HFFc6 (cell line): Measurements from ENCODE around the gene RHBDD3. TPM values are rescaled to one million over a fixed set of nuclear protein-coding genes. Genes with fewer than 3 reads are reported as not detected.

Experiments used
- DNase-seq: peaks from one replicate; pipeline ENCODE4 v3.0.0-alpha.2; 2018
- H3K27ac Mint-ChIP-seq: 2 replicates; pipeline ENCODE4 v1.8.0; 2020; ENCODE audit warnings: mild to moderate bottlenecking, mixed read lengths
- H3K27me3 Mint-ChIP-seq: 2 replicates; pipeline ENCODE4 v1.8.0; 2021; ENCODE audit warnings: mild to moderate bottlenecking, moderate library complexity, mixed read lengths; ENCODE audit not compliant: insufficient read depth
- H3K36me3 Mint-ChIP-seq: 2 replicates; pipeline ENCODE4 v1.8.0; 2021; ENCODE audit warnings: low read depth, mixed read lengths
- H3K4me1 Mint-ChIP-seq: 2 replicates; pipeline ENCODE4 v1.8.0; 2020; ENCODE audit warnings: low read depth, mixed read lengths
- H3K4me3 Mint-ChIP-seq: 2 replicates; pipeline ENCODE4 v1.8.0; 2020; ENCODE audit warnings: mild to moderate bottlenecking, moderate library complexity, mixed read lengths
- H3K9me3 Mint-ChIP-seq: 2 replicates; pipeline ENCODE4 v1.8.0; 2020; ENCODE audit warnings: mild to moderate bottlenecking, mixed read lengths
- total RNA-seq, 6 experiments: library from RNA; stranded (reverse); fragmentation: NEBNext Ultra II Directional; extraction: Animal tissue kit (Norgen Biotek cat#: 25700); gene quantifications; 2 replicates in 1 of 6; 3 replicates in 5 of 6; pipeline ENCODE4 v1.2.3, GENCODE V29; 2021
- TF ChIP-seq, protein P1 (sequence below): fragments of 200-600 bp; sonication (generic); IDR thresholded peaks from 2 replicates; pipeline ENCODE4 v1.5.0; 2021; ENCODE audit warnings: antibody characterized with exemption, mild to moderate bottlenecking

RHBDD3 gene
- total RNA-seq, 6 experiments from 2014 or later = 19.4 to 24.0 (median 21.0) TPM

DNA sequence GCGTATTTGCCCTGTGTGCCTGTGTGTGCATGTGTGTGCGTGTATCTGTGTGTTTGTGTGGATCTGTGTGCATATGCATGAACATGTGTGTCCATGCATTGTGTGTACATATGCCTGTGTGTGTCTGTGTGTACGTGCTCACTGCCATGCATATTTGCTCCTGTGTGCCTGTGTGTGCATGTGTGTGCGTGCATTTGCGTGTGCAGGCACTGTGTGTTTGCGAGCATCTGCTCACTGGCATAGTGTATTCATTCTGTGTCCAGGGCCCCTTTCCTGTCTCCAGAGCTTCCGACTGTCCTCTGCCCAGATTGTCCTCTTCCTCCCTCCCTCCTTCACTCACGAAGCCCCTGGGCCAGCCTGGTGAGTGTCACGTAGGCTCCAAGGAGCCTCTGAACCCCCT, 56.3 kb downstream of the RHBDD3 start:
- Mint-ChIP-seq H3K4me3 (no peak overlapping the region), H3K27me3 (peaks cover 50% of the 10 kb centered on the region), H3K27ac (no peak overlapping the region), H3K9me3 (no peaks in the 10 kb centered on the region), H3K36me3 (no peaks in the 10 kb centered on the region), H3K4me1 (0 out of 2 replicates have a peak, but pooled peaks cover 2% of the 10 kb centered on the region)
- no peak for DNase-seq
- TF ChIP-seq, protein P1, sequence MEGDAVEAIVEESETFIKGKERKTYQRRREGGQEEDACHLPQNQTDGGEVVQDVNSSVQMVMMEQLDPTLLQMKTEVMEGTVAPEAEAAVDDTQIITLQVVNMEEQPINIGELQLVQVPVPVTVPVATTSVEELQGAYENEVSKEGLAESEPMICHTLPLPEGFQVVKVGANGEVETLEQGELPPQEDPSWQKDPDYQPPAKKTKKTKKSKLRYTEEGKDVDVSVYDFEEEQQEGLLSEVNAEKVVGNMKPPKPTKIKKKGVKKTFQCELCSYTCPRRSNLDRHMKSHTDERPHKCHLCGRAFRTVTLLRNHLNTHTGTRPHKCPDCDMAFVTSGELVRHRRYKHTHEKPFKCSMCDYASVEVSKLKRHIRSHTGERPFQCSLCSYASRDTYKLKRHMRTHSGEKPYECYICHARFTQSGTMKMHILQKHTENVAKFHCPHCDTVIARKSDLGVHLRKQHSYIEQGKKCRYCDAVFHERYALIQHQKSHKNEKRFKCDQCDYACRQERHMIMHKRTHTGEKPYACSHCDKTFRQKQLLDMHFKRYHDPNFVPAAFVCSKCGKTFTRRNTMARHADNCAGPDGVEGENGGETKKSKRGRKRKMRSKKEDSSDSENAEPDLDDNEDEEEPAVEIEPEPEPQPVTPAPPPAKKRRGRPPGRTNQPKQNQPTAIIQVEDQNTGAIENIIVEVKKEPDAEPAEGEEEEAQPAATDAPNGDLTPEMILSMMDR = no peak

DNA sequence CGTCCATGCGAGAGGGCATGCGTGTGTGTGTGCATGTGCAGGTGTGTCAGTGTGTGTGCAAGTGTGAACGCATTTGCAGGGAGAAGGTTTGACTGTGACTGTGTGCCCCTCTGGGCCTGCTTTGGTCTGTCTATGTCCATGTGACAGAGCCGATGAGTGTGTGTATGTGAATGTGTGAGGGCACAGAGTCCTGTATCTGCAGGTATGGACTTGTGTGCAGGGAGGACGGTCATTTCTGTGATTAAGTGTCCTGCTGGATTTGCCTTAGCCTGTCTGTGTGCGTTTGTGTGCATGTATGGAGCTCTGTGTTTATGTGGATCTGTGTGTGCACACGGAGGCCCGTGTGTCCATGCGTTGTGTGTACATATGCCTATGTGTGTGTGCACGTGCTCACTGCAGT, 56.7 kb downstream of the RHBDD3 start:
- Mint-ChIP-seq H3K36me3 (no peaks in the 10 kb centered on the region), H3K4me3 (no peak overlapping the region), H3K27ac (no peak overlapping the region), H3K4me1 (0 out of 2 replicates have a peak, but pooled peaks cover 5% of the 10 kb centered on the region), H3K9me3 (no peaks in the 10 kb centered on the region), H3K27me3 (peaks cover 48% of the 10 kb centered on the region)
- TF ChIP-seq, protein P1 = no peak
- DNase-seq = no peak

Other genes with a start within 250 kb of the RHBDD3 start
- gene C22orf31, start 206.2 kb downstream of the RHBDD3 start, total RNA-seq = not detected
- gene KREMEN1, start 194.9 kb downstream of the RHBDD3 start, total RNA-seq = 1 to 10 TPM in 1 of 6 experiments, under 1 TPM in 5; 0.50 to 1.1 (median 0.59) TPM
- not detected for gene EMID1, start 62.1 kb downstream of the RHBDD3 start, total RNA-seq
- 100 to 1,000 TPM; 200 to 291 (median 270) TPM for gene EWSR1, start 287 bp upstream of the RHBDD3 start, total RNA-seq
- 10 to 100 TPM; 40.5 to 48.8 (median 43.3) TPM for gene GAS2L1, start 38.7 kb upstream of the RHBDD3 start, total RNA-seq
- gene RASL10A, start 47.7 kb upstream of the RHBDD3 start, total RNA-seq = under 1 TPM in 2 of 6 experiments, not detected in 4; 0.24 to 0.28 TPM
- 100 to 1,000 TPM in 1 of 6 experiments, 10 to 100 TPM in 5; 89.1 to 101 (median 89.9) TPM for gene AP1B1, start 120.6 kb upstream of the RHBDD3 start, total RNA-seq
- not detected for gene RFPL1, start 170.6 kb upstream of the RHBDD3 start, total RNA-seq
- not detected for gene NEFH, start 212.2 kb upstream of the RHBDD3 start, total RNA-seq